ENCODE measurements around the gene CIB2. TPM values are rescaled to one million over a fixed set of nuclear protein-coding genes. Genes with fewer than 3 reads are reported as not detected.
A peak's percentile ranks its signal among the peaks of the same experiment; 100 is the strongest.

The CIB2 gene
- polyA plus RNA-seq, 1 of the 3 experiments (the other 2 are of a cell fraction) = 39.6 TPM

DNA sequence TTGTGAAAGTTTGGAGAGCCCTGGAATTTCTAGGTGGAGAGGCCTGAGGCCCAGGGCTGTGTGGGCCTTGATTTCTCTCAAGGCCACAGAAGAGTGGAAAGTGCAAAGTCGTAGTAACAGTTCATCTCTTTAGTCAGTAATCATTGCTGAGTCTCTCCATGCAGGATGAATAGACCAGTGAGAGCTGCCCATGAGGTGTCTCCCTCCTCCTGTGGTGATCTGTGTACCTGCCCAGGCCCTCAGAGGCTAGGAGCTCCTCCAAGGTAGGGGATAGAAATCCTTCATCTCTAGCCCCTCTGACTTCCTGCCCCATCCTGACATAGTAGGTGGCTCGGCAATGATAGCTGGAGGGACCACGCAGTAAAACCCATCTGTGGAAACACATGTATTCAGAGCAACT is 11.1 kb upstream of the CIB2 start (continued):
- no peak for TF ChIP-seq SMC3 (IDR thresholded peaks at IDR 0.05; ENCODE audit: low read depth, low read length)

DNA sequence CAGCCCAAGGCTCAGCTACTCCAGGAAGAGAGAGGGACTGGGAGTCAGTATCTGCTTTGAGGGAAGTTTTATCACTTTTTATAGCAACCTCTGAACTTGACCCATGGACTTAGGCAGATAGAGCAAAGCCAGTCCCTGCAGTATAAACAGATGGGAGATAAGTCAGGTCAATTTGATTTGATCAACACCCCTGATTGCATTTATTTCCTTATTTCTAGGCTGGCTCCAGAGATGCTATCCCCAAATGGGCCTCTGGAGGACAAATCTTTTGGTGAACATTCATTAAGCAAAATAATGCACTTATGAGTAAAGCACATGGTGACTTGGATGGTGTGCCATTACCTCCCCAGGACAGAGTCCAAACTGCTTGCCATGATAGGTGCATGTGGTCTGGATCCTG is 9.0 kb upstream of the CIB2 start:
- Histone ChIP-seq H3K9me2 (no peaks in the 10 kb centered on the region), H3K9ac (no peak overlapping the region), H3F3A (replicated peaks; ENCODE audit: insufficient read depth) (no peaks in the 10 kb centered on the region), H3K79me2 (ENCODE audit: insufficient read depth) (no peaks in the 10 kb centered on the region), H3K27me3 (ENCODE audit: insufficient read depth) (no peaks in the 10 kb centered on the region), H4K20me1 (ENCODE audit: insufficient read depth) (no peaks in the 10 kb centered on the region), H3K36me3 (replicated peaks in 1 of 2; ENCODE audit: control insufficient read depth in 1 of 2, insufficient read depth in 2 of 2, low read length in 1 of 2) (no peaks in the 10 kb centered on the region), H2AFZ (ENCODE audit: low read depth) (no peak overlapping the region), H3K9me3 (no peaks in the 10 kb centered on the region), H3K4me3 (ENCODE audit: low read depth in 2 of 2, low read length in 1 of 2) (no peak overlapping the region), H3K4me2 (no peak overlapping the region), H3K27ac (ENCODE audit: low read depth in 2 of 2, low read length in 1 of 2) (no peak overlapping the region), H3K4me1 (ENCODE audit: control insufficient read depth in 1 of 2, insufficient read depth in 2 of 2, low read depth in 1 of 2, low read length in 1 of 2) (peaks cover 0 to 5% of the 10 kb centered on the region in 2 experiments; a peak in 1 of 4 replicates)
- ChIA-PET CTCF (interaction anchor here (1.2 to 1.7 kb wide), 3 partner anchors 8 to 230 kb away, joined by 3 to 7 read pairs (median 3); no protein-coding TSS in a partner anchor), POLR2A (no interaction called here)
- no peak for DNase-seq
- TF ChIP-seq SMC3 (IDR thresholded peaks at IDR 0.05; ENCODE audit: low read depth, low read length) (no peak), GATA2 (CRISPR knock-in tag; IDR thresholded peaks at IDR 0.05) (0 out of 2 replicates have a peak, but pooled peaks have one; percentile 25), TCF12 (IDR thresholded peaks at IDR 0.05) (no peak)

DNA sequence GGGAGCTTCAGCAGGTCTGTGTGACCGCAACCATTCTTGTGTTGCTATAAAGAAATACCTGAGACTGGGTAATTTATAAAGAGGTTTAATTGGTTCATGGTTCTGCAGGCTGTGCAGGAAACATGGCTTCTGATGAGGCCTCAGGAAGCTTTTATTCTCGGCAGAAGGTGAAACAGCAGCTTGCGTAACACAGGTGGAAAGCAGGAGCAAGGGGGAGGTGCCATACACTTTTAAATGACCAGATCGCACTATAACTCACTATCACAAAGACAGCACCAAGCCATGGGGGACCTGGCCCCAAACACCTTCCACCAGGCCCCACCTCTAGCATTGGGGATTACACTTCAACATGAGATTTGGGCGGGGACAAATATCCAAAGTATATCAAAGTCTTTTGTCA is 8.3 kb upstream of the CIB2 start:
- POLR2A ChIA-PET = no interaction called here

More for the DNA sequence above, 8.3 kb upstream of the CIB2 start:
- no peak overlapping the region for H2AFZ ChIP-seq (ENCODE audit: low read depth)
- H3K9me3 ChIP-seq = no peaks in the 10 kb centered on the region
- no peak overlapping the region for H3K4me3 ChIP-seq (ENCODE audit: low read depth in 2 of 2, low read length in 1 of 2)
- CTCF ChIA-PET = interaction anchor here (1.2 to 1.4 kb wide), 2 partner anchors 9 to 229 kb away, joined by 3 read pairs; no protein-coding TSS in a partner anchor
- no peak overlapping the region for H3K4me2 ChIP-seq
- H3K36me3 ChIP-seq (replicated peaks in 1 of 2; ENCODE audit: control insufficient read depth in 1 of 2, insufficient read depth in 2 of 2, low read length in 1 of 2) = no peaks in the 10 kb centered on the region
- H3F3A ChIP-seq (replicated peaks; ENCODE audit: insufficient read depth) = no peaks in the 10 kb centered on the region
- H3K9ac ChIP-seq = no peak overlapping the region
- H3K9me2 ChIP-seq = no peaks in the 10 kb centered on the region
- no peaks in the 10 kb centered on the region for H4K20me1 ChIP-seq (ENCODE audit: insufficient read depth)
- H3K4me1 ChIP-seq (ENCODE audit: control insufficient read depth in 1 of 2, insufficient read depth in 2 of 2, low read depth in 1 of 2, low read length in 1 of 2) = peaks cover 0 to 5% of the 10 kb centered on the region in 2 experiments; a peak in 1 of 4 replicates
- TF ChIP-seq, protein P1, sequence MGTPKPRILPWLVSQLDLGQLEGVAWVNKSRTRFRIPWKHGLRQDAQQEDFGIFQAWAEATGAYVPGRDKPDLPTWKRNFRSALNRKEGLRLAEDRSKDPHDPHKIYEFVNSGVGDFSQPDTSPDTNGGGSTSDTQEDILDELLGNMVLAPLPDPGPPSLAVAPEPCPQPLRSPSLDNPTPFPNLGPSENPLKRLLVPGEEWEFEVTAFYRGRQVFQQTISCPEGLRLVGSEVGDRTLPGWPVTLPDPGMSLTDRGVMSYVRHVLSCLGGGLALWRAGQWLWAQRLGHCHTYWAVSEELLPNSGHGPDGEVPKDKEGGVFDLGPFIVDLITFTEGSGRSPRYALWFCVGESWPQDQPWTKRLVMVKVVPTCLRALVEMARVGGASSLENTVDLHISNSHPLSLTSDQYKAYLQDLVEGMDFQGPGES (IDR thresholded peaks at IDR 0.05; ENCODE audit: low read depth, low read length) = no peak
- TF ChIP-seq JUND (IDR thresholded peaks at IDR 0.05) = no peak
- no peak for TF ChIP-seq RAD21 (IDR thresholded peaks at IDR 0.05; ENCODE audit: low read length)
- TF ChIP-seq GABPA (IDR thresholded peaks at IDR 0.05; ENCODE audit: low read depth) = no peak
- TF ChIP-seq, protein P2, sequence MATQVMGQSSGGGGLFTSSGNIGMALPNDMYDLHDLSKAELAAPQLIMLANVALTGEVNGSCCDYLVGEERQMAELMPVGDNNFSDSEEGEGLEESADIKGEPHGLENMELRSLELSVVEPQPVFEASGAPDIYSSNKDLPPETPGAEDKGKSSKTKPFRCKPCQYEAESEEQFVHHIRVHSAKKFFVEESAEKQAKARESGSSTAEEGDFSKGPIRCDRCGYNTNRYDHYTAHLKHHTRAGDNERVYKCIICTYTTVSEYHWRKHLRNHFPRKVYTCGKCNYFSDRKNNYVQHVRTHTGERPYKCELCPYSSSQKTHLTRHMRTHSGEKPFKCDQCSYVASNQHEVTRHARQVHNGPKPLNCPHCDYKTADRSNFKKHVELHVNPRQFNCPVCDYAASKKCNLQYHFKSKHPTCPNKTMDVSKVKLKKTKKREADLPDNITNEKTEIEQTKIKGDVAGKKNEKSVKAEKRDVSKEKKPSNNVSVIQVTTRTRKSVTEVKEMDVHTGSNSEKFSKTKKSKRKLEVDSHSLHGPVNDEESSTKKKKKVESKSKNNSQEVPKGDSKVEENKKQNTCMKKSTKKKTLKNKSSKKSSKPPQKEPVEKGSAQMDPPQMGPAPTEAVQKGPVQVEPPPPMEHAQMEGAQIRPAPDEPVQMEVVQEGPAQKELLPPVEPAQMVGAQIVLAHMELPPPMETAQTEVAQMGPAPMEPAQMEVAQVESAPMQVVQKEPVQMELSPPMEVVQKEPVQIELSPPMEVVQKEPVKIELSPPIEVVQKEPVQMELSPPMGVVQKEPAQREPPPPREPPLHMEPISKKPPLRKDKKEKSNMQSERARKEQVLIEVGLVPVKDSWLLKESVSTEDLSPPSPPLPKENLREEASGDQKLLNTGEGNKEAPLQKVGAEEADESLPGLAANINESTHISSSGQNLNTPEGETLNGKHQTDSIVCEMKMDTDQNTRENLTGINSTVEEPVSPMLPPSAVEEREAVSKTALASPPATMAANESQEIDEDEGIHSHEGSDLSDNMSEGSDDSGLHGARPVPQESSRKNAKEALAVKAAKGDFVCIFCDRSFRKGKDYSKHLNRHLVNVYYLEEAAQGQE (IDR thresholded peaks at IDR 0.05; ENCODE audit: low read depth, low read length) = no peak
- TF ChIP-seq RXRA (IDR thresholded peaks at IDR 0.05; ENCODE audit: borderline replicate concordance, low read depth) = no peak
- TF ChIP-seq SMC3 (IDR thresholded peaks at IDR 0.05; ENCODE audit: low read depth, low read length) = no peak
- no peak for TF ChIP-seq SIN3A (IDR thresholded peaks at IDR 0.05; ENCODE audit: borderline replicate concordance, low read depth, low read length)
- DNase-seq = no peak
- no peaks in the 10 kb centered on the region for H3K79me2 ChIP-seq (ENCODE audit: insufficient read depth)
- H3K27me3 ChIP-seq (ENCODE audit: insufficient read depth) = no peaks in the 10 kb centered on the region
- 98% methylated on average over 5 of the region's 5 CpGs for WGBS (ENCODE audit: low lambda C conversion rate)
- H3K27ac ChIP-seq (ENCODE audit: low read depth in 2 of 2, low read length in 1 of 2) = no peak overlapping the region
